ENCODE measurements around the gene EIF3CL.
"Not testable (repeated sequence)": the region's sequence is repeated elsewhere in the genome, so short reads cannot be mapped to it uniquely, and the experiment has no call there.

- not testable (repeated sequence) for TF ChIP-seq SRF (IDR thresholded peaks at IDR 0.05; ENCODE audit: low read depth, low read length); TAF1 (IDR thresholded peaks at IDR 0.05; ENCODE audit: low read depth, low read length); CTCF (IDR thresholded peaks at IDR 0.05; ENCODE audit: control extremely low read depth in 1 of 3, insufficient read depth in 1 of 3, low read depth in 1 of 3, low read length in 3 of 3); USF2 (IDR thresholded peaks at IDR 0.05; ENCODE audit: low read length); MAFK (IDR thresholded peaks at IDR 0.05; ENCODE audit: low read depth, low read length); GABPA (IDR thresholded peaks at IDR 0.05; ENCODE audit: borderline replicate concordance, insufficient read depth, low read length); EZH2 (IDR thresholded peaks at IDR 0.05; ENCODE audit: low read depth, low read length, severe bottlenecking); EGR1 (IDR thresholded peaks at IDR 0.05; ENCODE audit: borderline replicate concordance, low read depth, low read length); SP1 (IDR thresholded peaks at IDR 0.05; ENCODE audit: low read depth, low read length); POLR2A (IDR thresholded peaks at IDR 0.05; ENCODE audit: control extremely low read depth in 1 of 2, low read depth in 2 of 2, low read length in 2 of 2); YY1 (IDR thresholded peaks at IDR 0.05; ENCODE audit: low read depth, low read length); KDM5A (IDR thresholded peaks at IDR 0.05; ENCODE audit: low read length); RXRA (IDR thresholded peaks at IDR 0.05; ENCODE audit: insufficient read depth, low read depth, low read length)
Observed at GRCh38 chr16:28364268-28365173, 39.1 kb downstream of the EIF3CL start.
